Hematopoietic multipotent progenitor cell (in vitro differentiated cells): ENCODE measurements around the gene ART3. TPM values are rescaled to one million over a fixed set of nuclear protein-coding genes. Genes with fewer than 3 reads are reported as not detected.

Experiments used
- DNase-seq, 3 donors: peaks; one replicate each; pipeline ENCODE4 v3.0.0-alpha.2; 2011 to 2015; ENCODE audit warnings: low read depth in 2 of 3, low spot score in 2 of 3
- total RNA-seq: library from RNA; depleted of rRNA; stranded (reverse); fragments of >200 nt; gene quantifications from one replicate; pipeline ENCODE4 v1.2.3, GENCODE V29; 2012

ART3 gene
- total RNA-seq, 1 donor, result not detected

DNA sequence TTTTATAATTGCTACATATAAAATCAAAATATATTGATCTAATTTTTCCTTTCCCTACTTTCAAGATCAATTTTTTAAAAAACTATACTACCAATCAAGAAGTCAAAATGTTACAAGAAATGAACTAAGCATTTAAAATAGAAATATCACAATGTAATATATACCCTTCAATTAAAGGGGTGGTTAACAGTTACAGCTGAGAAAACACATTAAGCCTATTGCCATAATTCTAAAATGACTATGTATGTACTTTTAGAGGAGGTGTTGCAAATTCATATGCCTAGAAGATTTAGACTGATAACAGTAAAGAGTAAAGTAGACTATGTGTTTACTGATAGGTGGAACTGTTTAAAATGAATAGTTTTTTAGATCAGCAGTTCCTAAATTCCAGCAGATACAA is 70.0 kb downstream of the ART3 start:
- no peak for DNase-seq

GRCh38 chr4:76147454-76148141 is 73.1 kb downstream of the ART3 start:
- peak in 2 of 3 donors; percentile 48 to 70 for DNase-seq

GRCh38 chr4:76148142-76148865 is 73.8 kb downstream of the ART3 start, which contains the start of gene NUP54:
Gene NUP54, minus strand, starts transcription at chr4:76148397. Its CDS starts 23 bp downstream, at chr4:76148374.
- DNase-seq, result peak; percentile 83 to 98 (median 96)

DNA sequence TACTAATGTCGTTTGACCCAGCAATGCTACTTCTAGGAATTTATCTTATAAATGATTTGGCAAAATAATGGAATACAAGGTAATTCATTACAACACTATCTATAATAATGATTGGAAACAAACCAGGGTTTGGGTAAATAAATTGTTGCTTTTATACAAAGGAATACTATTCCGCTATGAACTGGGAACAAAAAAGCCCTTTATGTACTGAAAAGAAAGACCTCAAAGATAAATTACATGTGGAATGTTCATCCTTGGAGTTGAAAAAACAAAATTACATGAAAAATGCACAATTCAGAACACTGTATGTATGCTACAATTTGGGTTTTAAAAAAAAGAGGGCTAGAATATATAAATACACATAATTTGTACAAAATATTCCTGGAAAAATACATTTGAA is 78.8 kb downstream of the ART3 start:
- no peak for DNase-seq

- no peak for DNase-seq
Observed at GRCh38 chr4:76155979-76156378, 81.5 kb downstream of the ART3 start.

DNA sequence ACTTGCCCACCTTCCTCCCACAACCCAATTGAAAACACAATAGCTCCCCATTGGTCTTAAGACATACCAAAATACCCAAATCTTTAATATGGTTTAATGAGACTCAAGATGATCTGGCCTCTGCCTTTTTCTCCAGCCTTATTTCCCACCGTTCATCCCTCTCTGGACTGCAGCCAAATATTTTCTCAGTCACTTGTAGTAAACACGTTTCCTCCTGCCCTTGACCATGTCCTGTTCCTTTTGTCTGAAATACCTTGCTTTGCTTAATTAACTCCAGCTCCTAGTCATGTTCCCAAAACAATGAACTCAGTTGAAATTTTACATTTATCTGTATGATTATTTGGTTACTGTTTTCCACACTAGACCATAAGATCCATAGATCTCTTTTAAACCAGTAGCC is 82.1 kb downstream of the ART3 start:
- DNase-seq, result no peak

DNA sequence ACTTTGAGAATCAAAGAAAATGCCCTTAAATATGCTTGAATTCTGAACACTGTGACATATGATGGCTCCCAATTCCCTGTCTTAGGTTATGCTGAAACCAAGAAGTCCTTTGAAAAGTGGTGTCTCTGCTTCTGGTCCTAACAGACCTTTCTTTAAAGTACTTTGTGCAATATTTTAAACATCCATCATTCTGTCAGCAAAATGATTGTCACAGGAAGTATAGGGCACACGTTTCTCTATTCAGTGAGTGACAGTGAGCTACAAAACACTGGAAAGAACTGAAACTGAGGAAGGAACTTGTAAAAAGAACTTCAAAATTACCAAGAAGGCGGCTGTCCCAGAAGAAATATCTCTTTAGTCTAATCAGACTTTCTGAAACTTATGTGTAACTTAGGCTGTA is 85.8 kb downstream of the ART3 start:
- DNase-seq, result no peak

Other genes starting within 250 kb of the ART3 start
- under 0.01 TPM for gene PPEF2, start 172.3 kb upstream of the ART3 start, total RNA-seq
- gene NAAA, start 133.7 kb upstream of the ART3 start, total RNA-seq, result 49.3 TPM
- gene SDAD1, start 83.8 kb upstream of the ART3 start, total RNA-seq, result 9.4 TPM
- under 0.01 TPM for gene CXCL9, start 67.2 kb upstream of the ART3 start, total RNA-seq
- gene CXCL10, start 51.2 kb upstream of the ART3 start, total RNA-seq, result 0.81 TPM
- 0.27 TPM for gene CXCL11, start 38.6 kb upstream of the ART3 start, total RNA-seq
- gene NUP54, start 73.7 kb downstream of the ART3 start, total RNA-seq, result 36.4 TPM
- gene SCARB2, start 139.1 kb downstream of the ART3 start, total RNA-seq, result 32.9 TPM
- 1.3 TPM for gene FAM47E, start 177.0 kb downstream of the ART3 start, total RNA-seq
- 1.9 TPM for gene STBD1, start 232.0 kb downstream of the ART3 start, total RNA-seq